GM21786 (cell line): ENCODE data around the gene ZNF785.
"Not testable (repeated sequence)": the region's sequence is repeated elsewhere in the genome, so short reads cannot be mapped to it uniquely, and the experiment has no call there.

Experiments
- ATAC-seq: cut with Tn5 transposase; IDR thresholded peaks from one replicate; pipeline ENCODE4 v1.9.1; 2021; ENCODE audit not compliant: unreplicated experiment

ZNF785 gene

GRCh38 chr16:30602616-30603277 is 17.2 kb upstream of the ZNF785 start:
- no peak for ATAC-seq

GRCh38 chr16:30601966-30602365 is 16.5 kb upstream of the ZNF785 start:
- ATAC-seq = no peak

GRCh38 chr16:30600929-30601328 is 15.4 kb upstream of the ZNF785 start:
- no peak for ATAC-seq

- ATAC-seq = no peak
These were observed 14.7 kb upstream of the ZNF785 start for GRCh38 chr16:30600215-30600614.

- ATAC-seq = no peak
These were observed 7.4 kb upstream of the ZNF785 start for GRCh38 chr16:30592871-30593270.

GRCh38 chr16:30590869-30591268 is 5.4 kb upstream of the ZNF785 start:
- not testable (repeated sequence) for ATAC-seq

GRCh38 chr16:30589582-30589981 is 4.1 kb upstream of the ZNF785 start:
- not testable (repeated sequence) for ATAC-seq

- ATAC-seq = no peak
These were observed 3.2 kb upstream of the ZNF785 start for GRCh38 chr16:30588651-30589050.

GRCh38 chr16:30585022-30585399 is 486 bp downstream of the ZNF785 start:
- ATAC-seq = peak; percentile 34

- no peak for ATAC-seq
These were observed 2.7 kb downstream of the ZNF785 start for GRCh38 chr16:30582611-30583340.

GRCh38 chr16:30581457-30581856 is 4.0 kb downstream of the ZNF785 start:
- no peak for ATAC-seq

GRCh38 chr16:30574678-30575077 is 10.8 kb downstream of the ZNF785 start:
- no peak for ATAC-seq

GRCh38 chr16:30571445-30572322 is 13.8 kb downstream of the ZNF785 start, which contains the start of gene ZNF688:
Gene ZNF688, minus strand, starts transcription at chr16:30571714. Its CDS starts 85 bp downstream, at chr16:30571629.
- peak; percentile 75 for ATAC-seq

- ATAC-seq = no peak
These were observed 14.7 kb downstream of the ZNF785 start for GRCh38 chr16:30570636-30571444.

- no peak for ATAC-seq
These were observed 15.5 kb downstream of the ZNF785 start for GRCh38 chr16:30569746-30570635.

GRCh38 chr16:30569281-30569680 is 16.2 kb downstream of the ZNF785 start:
- ATAC-seq = no peak

GRCh38 chr16:30567991-30568638 is 17.4 kb downstream of the ZNF785 start:
- peak; percentile 30 for ATAC-seq

- ATAC-seq = no peak
These were observed 18.1 kb downstream of the ZNF785 start for GRCh38 chr16:30567160-30567990.
